H1 (cell line): ENCODE measurements around the gene HOXD4. TPM values are rescaled to one million over a fixed set of nuclear protein-coding genes. Genes with fewer than 3 reads are reported as not detected.

Source experiments
- CTCF ChIA-PET: fragments of 300-600 bp; sonication (Branson Sonifier 250); formaldehyde crosslinking; loops from one replicate; lab custom pipeline; 2021; ENCODE audit not compliant: partially characterized antibody; lab: Charles Lee
- POLR2A ChIA-PET: fragments of 300-600 bp; sonication (Branson Sonifier 250); formaldehyde crosslinking; loops from one replicate; lab custom pipeline; 2021; ENCODE audit warnings: inconsistent platforms; ENCODE audit not compliant: partially characterized antibody; lab: Charles Lee
- DNase-seq, 2 experiments: peaks; one replicate each; pipeline versions ENCODE4 v3.0.0 to v3.0.0-alpha.2; 2010 to 2022; ENCODE audit warnings: low spot score in 2 of 2, low read depth in 1 of 2, mixed read lengths in 1 of 2
- FAIRE-seq: peaks from 2 replicates; lab custom pipeline; 2011; peaks lifted over from hg19 to GRCh38; lab: Jason Lieb, UNC
- H2AFZ ChIP-seq: 2 replicates; pipeline ENCODE4 v1.8.1; 2012; ENCODE audit warnings: low read length, inconsistent platforms
- H2AK5ac ChIP-seq: 2 replicates; pipeline ENCODE4 v1.6.1; 2013; ENCODE audit warnings: low read depth, low read length
- H2BK120ac ChIP-seq: replicated peaks from 2 replicates; pipeline ENCODE3; 2013; ENCODE audit warnings: low read depth, low read length, inconsistent platforms
- H2BK12ac ChIP-seq: 2 replicates; pipeline ENCODE4 v1.6.1; 2013; ENCODE audit warnings: low read depth, low read length
- H2BK15ac ChIP-seq: 2 replicates; pipeline ENCODE4 v1.6.1; 2013; ENCODE audit warnings: low read length
- H2BK20ac ChIP-seq: 2 replicates; pipeline ENCODE4 v1.6.1; 2013; ENCODE audit warnings: low read length
- H2BK5ac ChIP-seq: 2 replicates; pipeline ENCODE4 v1.6.1; 2013; ENCODE audit warnings: low read depth, low read length
- H3K14ac ChIP-seq: 2 replicates; pipeline ENCODE4 v1.6.1; 2013; ENCODE audit warnings: inconsistent platforms; ENCODE audit not compliant: insufficient read length
- H3K18ac ChIP-seq: 2 replicates; pipeline ENCODE4 v1.6.1; 2013; ENCODE audit warnings: low read length; ENCODE audit errors: extremely low read depth
- H3K23ac ChIP-seq: 2 replicates; pipeline ENCODE4 v1.6.1; 2013; ENCODE audit warnings: inconsistent platforms; ENCODE audit not compliant: insufficient read length
- H3K23me2 ChIP-seq: 2 replicates; pipeline ENCODE4 v1.6.1; 2013; ENCODE audit warnings: low read depth, low read length
- H3K27ac ChIP-seq: 2 replicates; pipeline ENCODE4 v1.6.1; 2011; ENCODE audit warnings: low read depth, low read length, inconsistent platforms
- H3K27me3 ChIP-seq, 4 experiments: replicated peaks in 1 of 4; 1 replicate in 1 of 4; 2 replicates in 3 of 4; pipeline versions ENCODE4 v1.6.1 to v1.8.1; 2011 to 2013; ENCODE audit warnings: low read length in 3 of 4, mild to moderate bottlenecking in 3 of 4, inconsistent platforms in 2 of 4, mixed read lengths in 2 of 4, moderate library complexity in 1 of 4; ENCODE audit not compliant: control insufficient read depth in 3 of 4, insufficient read depth in 3 of 4; ENCODE audit errors: extremely low read depth in 1 of 4
- H3K36me3 ChIP-seq, 4 experiments: 2 replicates each; pipeline versions ENCODE4 v1.6.1 to v1.8.1; 2011 to 2013; ENCODE audit warnings: mild to moderate bottlenecking in 4 of 4, low read length in 3 of 4, moderate library complexity in 2 of 4, control low read depth in 1 of 4, inconsistent platforms in 1 of 4; ENCODE audit not compliant: insufficient read depth in 4 of 4, control insufficient read depth in 2 of 4
- H3K4ac ChIP-seq: replicated peaks from 2 replicates; pipeline ENCODE3; 2013; ENCODE audit warnings: low read length, low read depth, mixed read lengths, inconsistent platforms; ENCODE audit not compliant: insufficient read length
- H3K4me1 ChIP-seq, 4 experiments: replicated peaks in 1 of 4; 1 replicate in 1 of 4; 2 replicates in 3 of 4; pipeline versions ENCODE4 v1.6.1 to v1.8.1; 2011 to 2013; ENCODE audit warnings: low read length in 3 of 4, inconsistent platforms in 2 of 4, mixed read lengths in 1 of 4; ENCODE audit not compliant: insufficient read depth in 4 of 4, control insufficient read depth in 3 of 4
- H3K4me2 ChIP-seq, 2 experiments: 2 replicates each; pipeline versions ENCODE4 v1.6.1 to v1.8.1; 2011 to 2013; ENCODE audit warnings: low read depth in 2 of 2, low read length in 2 of 2, control low read depth in 1 of 2, inconsistent platforms in 1 of 2, mild to moderate bottlenecking in 1 of 2; ENCODE audit not compliant: insufficient read depth in 1 of 2
- H3K4me3 ChIP-seq, 4 experiments: fragments of 200-600, 300-600 bp in 1 of 4; sonication (generic), shearing (Covaris generic), sonication (Bioruptor Twin) in 1 of 4; 2 replicates each; pipeline versions ENCODE4 v1.5.1 to v1.8.1; 2011 to 2016; ENCODE audit warnings: low read length in 4 of 4, low read depth in 3 of 4, control low read depth in 2 of 4, inconsistent platforms in 2 of 4, mild to moderate bottlenecking in 2 of 4, mixed read lengths in 1 of 4, moderate library complexity in 1 of 4; ENCODE audit not compliant: insufficient read depth in 2 of 4; ENCODE audit errors: extremely low read depth in 1 of 4
- H3K56ac ChIP-seq: replicated peaks from 2 replicates; pipeline ENCODE3; 2013; ENCODE audit warnings: low read depth, mild to moderate bottlenecking, mixed read lengths, low read length, inconsistent platforms; ENCODE audit not compliant: insufficient read length
- H3K79me1 ChIP-seq: 2 replicates; pipeline ENCODE4 v1.6.1; 2013; ENCODE audit warnings: low read depth, low read length, control low read depth
- H3K79me2 ChIP-seq, 2 experiments: 2 replicates each; pipeline versions ENCODE4 v1.6.1 to v1.8.1; 2012 to 2013; ENCODE audit warnings: low read length in 2 of 2, mild to moderate bottlenecking in 2 of 2, inconsistent platforms in 1 of 2; ENCODE audit not compliant: insufficient read depth in 2 of 2, control insufficient read depth in 1 of 2
- H3K9ac ChIP-seq, 4 experiments: replicated peaks in 1 of 4; 1 replicate in 1 of 4; 2 replicates in 3 of 4; pipeline versions ENCODE4 v1.6.1 to v1.8.1; 2011 to 2013; ENCODE audit warnings: low read depth in 3 of 4, low read length in 3 of 4, control low read depth in 2 of 4, mild to moderate bottlenecking in 2 of 4, moderate library complexity in 2 of 4, inconsistent platforms in 1 of 4; ENCODE audit errors: extremely low read depth in 1 of 4
- H3K9me3 ChIP-seq, 2 experiments: 2 replicates each; pipeline versions ENCODE4 v1.6.1 to v1.8.1; 2012 to 2013; ENCODE audit warnings: mild to moderate bottlenecking in 2 of 2, moderate library complexity in 2 of 2, control low read depth in 1 of 2, inconsistent platforms in 1 of 2, low read depth in 1 of 2, low read length in 1 of 2, mixed read lengths in 1 of 2; ENCODE audit not compliant: insufficient read depth in 2 of 2
- H4K20me1 ChIP-seq, 2 experiments: replicated peaks in 1 of 2; 2 replicates each; pipeline versions ENCODE3 to v1.8.1; 2011 to 2013; ENCODE audit warnings: inconsistent platforms in 2 of 2, low read length in 2 of 2, mild to moderate bottlenecking in 1 of 2; ENCODE audit not compliant: insufficient read depth in 2 of 2, control insufficient read depth in 1 of 2
- H4K5ac ChIP-seq: 2 replicates; pipeline ENCODE4 v1.6.1; 2013; ENCODE audit warnings: low read length, low read depth, mixed read lengths, inconsistent platforms; ENCODE audit not compliant: insufficient read length
- H4K8ac ChIP-seq: 2 replicates; pipeline ENCODE4 v1.8.0; 2013; ENCODE audit warnings: mild to moderate bottlenecking, moderate library complexity, low read length, inconsistent platforms; ENCODE audit not compliant: insufficient read depth; ENCODE audit errors: extremely low read depth
- H4K91ac ChIP-seq: replicated peaks from 2 replicates; pipeline ENCODE3; 2013; ENCODE audit warnings: low read length, mixed read lengths, inconsistent platforms; ENCODE audit not compliant: insufficient read length
- BCL11A ChIP-seq, 2 experiments: IDR thresholded peaks; one replicate each; pipeline ENCODE4 v1.6.1; 2011; ENCODE audit warnings: low read depth in 2 of 2, low read length in 2 of 2, mild to moderate bottlenecking in 2 of 2
- RBBP5 ChIP-seq: IDR thresholded peaks from 2 replicates; pipeline ENCODE4 v1.7.1; 2012; ENCODE audit warnings: low read depth, mild to moderate bottlenecking, inconsistent platforms, low read length, moderate library complexity, borderline replicate concordance
- TBP ChIP-seq: IDR thresholded peaks from 2 replicates; pipeline ENCODE4 v1.6.1; 2011; ENCODE audit warnings: low read depth, low read length, improper control_type of control experiment
- WGBS, 2 experiments: shearing (Covaris generic) in 1 of 2; methylation state at CpG; one replicate each; pipeline versions ENCODE4 v1.1.6 to v1.1.7; 2013 to 2015; ENCODE audit warnings: low lambda C conversion rate in 2 of 2, mixed read lengths in 2 of 2, inconsistent platforms in 1 of 2, low coverage in 1 of 2, missing lambda C conversion rate in 1 of 2; ENCODE audit not compliant: insufficient replicate concordance in 2 of 2, insufficient coverage in 1 of 2, insufficient read length in 1 of 2; ENCODE audit errors: extremely low coverage in 1 of 2, missing lambda C conversion rate in 1 of 2; 5-methylcytosine and 5-hydroxymethylcytosine counted together
- polyA plus RNA-seq, 7 experiments: library from polyadenylated mRNA; depleted of rRNA in 3 of 7; stranded (reverse) in 5 of 7; unstranded in 2 of 7; fragments of >200 nt in 5 of 7; fragments of 200-250 nt in 2 of 7; gene quantifications; 1 replicate in 5 of 7; 2 replicates in 1 of 7; 4 replicates in 1 of 7; pipeline versions ENCODE4 v1.2.1 to v1.2.3, GENCODE V29; 2011 to 2013; ENCODE audit warnings: missing spikeins in 2 of 7, mixed read lengths in 2 of 7
- total RNA-seq: library from RNA; stranded (reverse); fragmentation: NEBNext Ultra II Directional; extraction: Animal tissue kit (Norgen Biotek cat#: 25700); gene quantifications from 2 replicates; pipeline ENCODE4 v1.2.1, GENCODE V29; 2021

The HOXD4 gene
- total and polyA plus RNA-seq, 2 of the 8 experiments (the other 6 are each of a cell fraction or from before 2014, with no cell fraction given), result not detected

- Histone ChIP-seq H3K27me3 (peaks cover 91 to 100% (median 98%) of the 10 kb centered on the region in 4 experiments), H2AK5ac (no peak overlapping the region), H3K79me2 (no peaks in the 10 kb centered on the region), H2BK20ac (no peak overlapping the region), H4K20me1 (peaks cover 14 to 33% of the 10 kb centered on the region in 2 experiments), H3K4me3 (no peak overlapping the region), H2BK120ac (no peak overlapping the region), H3K14ac (no peak overlapping the region), H3K27ac (no peak overlapping the region), H3K4ac (no peak overlapping the region), H3K9ac (no peak overlapping the region), H3K18ac (no peak overlapping the region), H3K56ac (no peak overlapping the region), H2AFZ (no peak overlapping the region)
- ChIA-PET CTCF (interaction anchor here (0.9 to 4.5 kb wide), 13 partner anchors 9 to 324 kb away, joined by 3 to 30 read pairs (median 5); partner anchors contain the start of genes HOXD10 and HOXD4), POLR2A (no interaction called here)
- no peak for DNase-seq
- no peak for TF ChIP-seq RBBP5
- no peak for TF ChIP-seq TBP
- TF ChIP-seq BCL11A (IDR thresholded peaks at IDR 0.05; ENCODE audit: low read depth in 2 of 2, low read length in 2 of 2), result no peak
- TF ChIP-seq, all 59 proteins: peak for 0
- Histone ChIP-seq H3K4me2 (no peak overlapping the region), H4K91ac (no peak overlapping the region), H3K23me2 (peaks cover 3% of the 10 kb centered on the region; the same call in 1 of the 2 replicates), H3K36me3 (peaks cover 0 to 19% (median 0%) of the 10 kb centered on the region in 4 experiments; a peak in 1 of 8 replicates), H3K79me1 (no peaks in the 10 kb centered on the region), H4K5ac (no peak overlapping the region), H3K9me3 (no peaks in the 10 kb centered on the region), H3K4me1 (peaks cover 3 to 15% (median 5%) of the 10 kb centered on the region in 4 experiments), H4K8ac (no peak overlapping the region), H2BK5ac (no peak overlapping the region), H2BK15ac (no peak overlapping the region), H3K23ac (no peak overlapping the region), H2BK12ac (no peak overlapping the region)
- 40% methylated on average over 4 of the region's 4 CpGs; no CpG with 5 or more reads in 1 of the 2 experiments for WGBS, 2 experiments
- no peak for FAIRE-seq
Measured at GRCh38 chr2:176131848-176132158, 19.5 kb upstream of the HOXD4 start.
